HEK293 (cell line): ENCODE measurements around the gene HBA2.

ENCODE experiments used
- MZF1 ChIP-seq: fragments of 450-650 bp; formaldehyde crosslinking; IDR thresholded peaks from 2 replicates; pipeline ENCODE4 v1.5.1; 2017; ENCODE audit warnings: missing biosample characterization, missing genetic modification characterization, borderline replicate concordance
- TCF7L2 ChIP-seq: IDR thresholded peaks from 2 replicates; pipeline ENCODE4 v1.6.1; 2011; ENCODE audit warnings: low read depth, mild to moderate bottlenecking, inconsistent platforms, low read length, moderate library complexity, borderline replicate concordance
- YY1 ChIP-seq: fragments of 450-650 bp; formaldehyde crosslinking; IDR thresholded peaks from 2 replicates; pipeline ENCODE4 v1.5.1; 2018; ENCODE audit warnings: missing biosample characterization, missing genetic modification characterization
- ZBTB1 ChIP-seq: fragments of 450-650 bp; formaldehyde crosslinking; IDR thresholded peaks from 2 replicates; pipeline ENCODE4 v1.5.1; 2016; ENCODE audit warnings: missing biosample characterization, missing genetic modification characterization
- ZBTB8A ChIP-seq: fragments of 450-650 bp; formaldehyde crosslinking; IDR thresholded peaks from 2 replicates; pipeline ENCODE4 v1.5.1; 2016; ENCODE audit warnings: missing biosample characterization, missing genetic modification characterization
- ZNF2 ChIP-seq: fragments of 450-650 bp; formaldehyde crosslinking; IDR thresholded peaks from 2 replicates; pipeline ENCODE4 v1.5.1; 2016; ENCODE audit warnings: missing biosample characterization, missing genetic modification characterization
- ZNF792 ChIP-seq: fragments of 450-650 bp; formaldehyde crosslinking; IDR thresholded peaks from 2 replicates; pipeline ENCODE4 v1.5.1; 2016; ENCODE audit warnings: missing biosample characterization, missing genetic modification characterization
- ZSCAN16 ChIP-seq: fragments of 450-650 bp; formaldehyde crosslinking; IDR thresholded peaks from 2 replicates; pipeline ENCODE4 v1.5.1; 2016; ENCODE audit warnings: missing biosample characterization, missing genetic modification characterization
- TF ChIP-seq, protein P1 (sequence below): fragments of 450-650 bp; formaldehyde crosslinking; IDR thresholded peaks from 2 replicates; pipeline ENCODE4 v1.5.1; 2016; ENCODE audit warnings: missing biosample characterization, missing genetic modification characterization
- TF ChIP-seq, protein P2 (sequence below): fragments of 450-650 bp; formaldehyde crosslinking; IDR thresholded peaks from 2 replicates; pipeline ENCODE4 v1.5.1; 2016; ENCODE audit warnings: missing biosample characterization, missing genetic modification characterization

DNA sequence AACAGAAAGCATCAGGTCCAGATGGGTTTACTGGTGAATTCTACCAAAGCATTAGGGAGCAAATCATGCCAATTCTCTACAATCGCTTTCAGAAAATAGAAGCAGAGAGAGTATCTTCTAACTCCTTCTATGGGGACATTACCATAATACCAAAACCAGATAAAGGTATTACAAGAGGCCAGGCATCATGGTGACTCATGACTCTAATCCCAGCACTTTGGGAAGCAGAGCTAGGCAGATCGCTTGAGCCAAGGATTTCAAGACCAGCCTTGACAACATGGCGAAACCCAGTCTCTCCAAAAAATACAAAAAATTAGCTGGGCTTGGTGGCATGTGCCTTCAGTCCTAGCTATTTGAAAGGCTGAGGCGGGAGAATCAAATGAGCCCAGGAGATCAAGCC is 30.6 kb downstream of the HBA2 start:
- no peak for TF ChIP-seq ZSCAN16 (tag by site-specific recombination)
- TF ChIP-seq, protein P1, sequence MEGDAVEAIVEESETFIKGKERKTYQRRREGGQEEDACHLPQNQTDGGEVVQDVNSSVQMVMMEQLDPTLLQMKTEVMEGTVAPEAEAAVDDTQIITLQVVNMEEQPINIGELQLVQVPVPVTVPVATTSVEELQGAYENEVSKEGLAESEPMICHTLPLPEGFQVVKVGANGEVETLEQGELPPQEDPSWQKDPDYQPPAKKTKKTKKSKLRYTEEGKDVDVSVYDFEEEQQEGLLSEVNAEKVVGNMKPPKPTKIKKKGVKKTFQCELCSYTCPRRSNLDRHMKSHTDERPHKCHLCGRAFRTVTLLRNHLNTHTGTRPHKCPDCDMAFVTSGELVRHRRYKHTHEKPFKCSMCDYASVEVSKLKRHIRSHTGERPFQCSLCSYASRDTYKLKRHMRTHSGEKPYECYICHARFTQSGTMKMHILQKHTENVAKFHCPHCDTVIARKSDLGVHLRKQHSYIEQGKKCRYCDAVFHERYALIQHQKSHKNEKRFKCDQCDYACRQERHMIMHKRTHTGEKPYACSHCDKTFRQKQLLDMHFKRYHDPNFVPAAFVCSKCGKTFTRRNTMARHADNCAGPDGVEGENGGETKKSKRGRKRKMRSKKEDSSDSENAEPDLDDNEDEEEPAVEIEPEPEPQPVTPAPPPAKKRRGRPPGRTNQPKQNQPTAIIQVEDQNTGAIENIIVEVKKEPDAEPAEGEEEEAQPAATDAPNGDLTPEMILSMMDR (tag by site-specific recombination) = no peak
- TF ChIP-seq YY1 = no peak
- TF ChIP-seq ZBTB1 (tag by site-specific recombination) = no peak
- TF ChIP-seq ZBTB8A (tag by site-specific recombination) = no peak
- no peak for TF ChIP-seq ZNF2 (tag by site-specific recombination)
- no peak for TF ChIP-seq ZNF792 (tag by site-specific recombination)
- TF ChIP-seq, protein P2, sequence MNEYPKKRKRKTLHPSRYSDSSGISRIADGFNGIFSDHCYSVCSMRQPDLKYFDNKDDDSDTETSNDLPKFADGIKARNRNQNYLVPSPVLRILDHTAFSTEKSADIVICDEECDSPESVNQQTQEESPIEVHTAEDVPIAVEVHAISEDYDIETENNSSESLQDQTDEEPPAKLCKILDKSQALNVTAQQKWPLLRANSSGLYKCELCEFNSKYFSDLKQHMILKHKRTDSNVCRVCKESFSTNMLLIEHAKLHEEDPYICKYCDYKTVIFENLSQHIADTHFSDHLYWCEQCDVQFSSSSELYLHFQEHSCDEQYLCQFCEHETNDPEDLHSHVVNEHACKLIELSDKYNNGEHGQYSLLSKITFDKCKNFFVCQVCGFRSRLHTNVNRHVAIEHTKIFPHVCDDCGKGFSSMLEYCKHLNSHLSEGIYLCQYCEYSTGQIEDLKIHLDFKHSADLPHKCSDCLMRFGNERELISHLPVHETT = no peak
- no peak for TF ChIP-seq TCF7L2
- no peak for TF ChIP-seq MZF1
